GM18526 (cell line): ENCODE data around the gene PSD.
A peak's percentile ranks its signal among the peaks of the same experiment; 100 is the strongest.

Source experiments
- POLR2A ChIP-seq: IDR thresholded peaks from 3 replicates; pipeline ENCODE4 v1.6.1; 2011; ENCODE audit not compliant: insufficient read length; ENCODE audit errors: extremely low read depth

PSD gene

GRCh38 chr10:102401735-102402511 is 16.7 kb downstream of the PSD start:
- no peak for TF ChIP-seq POLR2A

- TF ChIP-seq POLR2A = no peak
These were observed 17.3 kb downstream of the PSD start for GRCh38 chr10:102401342-102401654.

- TF ChIP-seq POLR2A = no peak
These were observed 17.8 kb downstream of the PSD start for GRCh38 chr10:102400598-102401341.

DNA sequence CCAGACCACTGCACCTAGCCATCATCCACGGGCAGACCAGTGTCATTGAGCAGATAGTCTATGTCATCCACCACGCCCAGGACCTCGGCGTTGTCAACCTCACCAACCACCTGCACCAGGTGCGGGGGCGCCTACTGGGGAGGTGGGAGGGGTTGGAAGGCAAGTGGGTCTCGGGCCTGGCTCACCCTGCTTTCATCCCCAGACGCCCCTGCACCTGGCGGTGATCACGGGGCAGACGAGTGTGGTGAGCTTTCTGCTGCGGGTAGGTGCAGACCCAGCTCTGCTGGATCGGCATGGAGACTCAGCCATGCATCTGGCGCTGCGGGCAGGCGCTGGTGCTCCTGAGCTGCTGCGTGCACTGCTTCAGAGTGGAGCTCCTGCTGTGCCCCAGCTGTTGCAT is 18.5 kb downstream of the PSD start:
- no peak for TF ChIP-seq POLR2A

DNA sequence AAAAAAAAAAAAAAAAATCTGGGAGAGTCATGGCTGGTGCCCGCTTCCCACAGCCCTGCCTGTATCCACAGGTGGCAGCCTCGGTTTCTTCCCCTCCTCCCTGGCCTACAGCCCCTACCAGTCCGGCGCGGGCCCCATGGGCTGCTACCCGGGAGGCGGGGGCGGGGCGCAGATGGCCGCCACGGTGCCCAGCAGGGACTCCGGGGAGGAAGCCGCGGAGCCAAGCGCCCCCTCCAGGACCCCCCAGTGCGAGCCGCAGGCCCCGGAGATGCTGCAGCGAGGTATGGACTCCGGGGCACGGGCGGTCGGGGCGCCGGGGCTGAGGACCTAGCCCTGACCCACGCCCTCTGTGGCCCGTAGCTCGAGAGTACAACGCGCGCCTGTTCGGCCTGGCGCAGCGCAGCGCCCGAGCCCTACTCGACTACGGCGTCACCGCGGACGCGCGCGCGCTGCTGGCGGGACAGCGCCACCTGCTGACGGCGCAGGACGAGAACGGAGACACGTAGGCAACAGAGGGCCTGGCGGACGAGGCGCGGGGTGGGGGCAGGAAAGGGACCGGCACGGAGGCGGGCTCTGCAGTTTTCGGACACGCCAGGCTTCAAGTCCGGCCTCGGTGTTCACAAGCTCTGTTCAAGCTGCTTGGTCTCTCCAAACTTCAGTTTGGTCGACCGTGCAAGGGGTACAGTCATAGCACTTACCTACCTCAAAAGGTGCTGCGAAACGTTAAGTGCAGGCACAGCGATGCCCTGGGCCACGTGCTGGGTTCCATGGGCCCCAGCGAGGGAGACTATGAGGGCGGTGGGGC is 19.2 kb downstream of the PSD start:
- peak; percentile 53 for TF ChIP-seq POLR2A

DNA sequence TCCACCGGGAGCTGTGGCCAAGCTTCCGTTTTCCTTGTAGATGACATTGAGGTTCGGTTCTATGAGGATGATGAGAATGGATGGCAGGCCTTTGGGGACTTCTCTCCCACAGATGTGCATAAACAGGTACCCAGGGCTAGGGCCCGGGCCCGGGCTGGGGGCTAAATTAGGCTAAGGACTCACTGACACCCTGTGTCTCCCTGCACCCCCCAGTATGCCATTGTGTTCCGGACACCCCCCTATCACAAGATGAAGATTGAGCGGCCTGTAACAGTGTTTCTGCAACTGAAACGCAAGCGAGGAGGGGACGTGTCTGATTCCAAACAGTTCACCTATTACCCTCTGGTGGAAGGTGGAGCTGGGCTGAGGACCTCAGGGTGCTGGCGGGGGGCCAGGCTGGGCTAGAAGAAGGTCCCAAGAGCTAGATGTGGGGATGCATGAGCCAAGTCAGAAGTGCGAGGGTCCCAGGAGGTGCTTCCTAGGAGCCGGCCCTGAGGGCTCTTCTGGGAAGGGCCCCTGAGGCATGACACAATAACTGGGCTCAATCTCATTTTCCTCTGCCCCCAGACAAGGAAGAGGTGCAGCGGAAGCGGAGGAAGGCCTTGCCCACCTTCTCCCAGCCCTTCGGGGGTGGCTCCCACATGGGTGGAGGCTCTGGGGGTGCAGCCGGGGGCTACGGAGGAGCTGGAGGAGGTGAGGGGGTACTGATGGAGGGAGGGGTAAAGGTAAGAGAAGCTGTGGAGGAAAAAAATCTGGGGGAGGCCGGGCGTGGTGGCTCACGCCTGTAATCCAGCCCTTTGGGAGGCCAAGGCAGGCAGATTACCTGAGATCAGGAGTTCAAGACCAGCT is 20.2 kb downstream of the PSD start:
- no peak for TF ChIP-seq POLR2A

- no peak for TF ChIP-seq POLR2A
These were observed 21.1 kb downstream of the PSD start for GRCh38 chr10:102397222-102398171.

DNA sequence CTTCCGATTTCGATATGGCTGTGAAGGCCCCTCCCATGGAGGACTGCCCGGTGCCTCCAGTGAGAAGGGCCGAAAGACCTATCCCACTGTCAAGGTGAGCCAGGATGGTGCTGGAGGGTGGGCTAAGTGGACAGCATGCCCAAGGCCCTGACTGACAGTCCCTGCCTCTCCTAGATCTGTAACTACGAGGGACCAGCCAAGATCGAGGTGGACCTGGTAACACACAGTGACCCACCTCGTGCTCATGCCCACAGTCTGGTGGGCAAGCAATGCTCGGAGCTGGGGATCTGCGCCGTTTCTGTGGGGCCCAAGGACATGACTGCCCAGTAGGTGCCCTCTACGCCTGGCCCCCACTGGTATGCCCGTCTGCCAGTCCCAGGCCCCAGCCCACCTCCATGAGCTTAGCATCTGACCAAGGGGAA is 21.8 kb downstream of the PSD start:
- no peak for TF ChIP-seq POLR2A

GRCh38 chr10:102396317-102396650 is 22.3 kb downstream of the PSD start:
- peak; percentile 8 for TF ChIP-seq POLR2A

GRCh38 chr10:102395400-102396316 is 22.9 kb downstream of the PSD start, which contains the start of gene NFKB2:
TSS of gene NFKB2 (plus strand) at chr10:102395705. CDS start at chr10:102395960, 255 bp downstream.
- TF ChIP-seq POLR2A = peak; percentile 84

GRCh38 chr10:102394801-102395399 is 23.7 kb downstream of the PSD start:
- TF ChIP-seq POLR2A = no peak

DNA sequence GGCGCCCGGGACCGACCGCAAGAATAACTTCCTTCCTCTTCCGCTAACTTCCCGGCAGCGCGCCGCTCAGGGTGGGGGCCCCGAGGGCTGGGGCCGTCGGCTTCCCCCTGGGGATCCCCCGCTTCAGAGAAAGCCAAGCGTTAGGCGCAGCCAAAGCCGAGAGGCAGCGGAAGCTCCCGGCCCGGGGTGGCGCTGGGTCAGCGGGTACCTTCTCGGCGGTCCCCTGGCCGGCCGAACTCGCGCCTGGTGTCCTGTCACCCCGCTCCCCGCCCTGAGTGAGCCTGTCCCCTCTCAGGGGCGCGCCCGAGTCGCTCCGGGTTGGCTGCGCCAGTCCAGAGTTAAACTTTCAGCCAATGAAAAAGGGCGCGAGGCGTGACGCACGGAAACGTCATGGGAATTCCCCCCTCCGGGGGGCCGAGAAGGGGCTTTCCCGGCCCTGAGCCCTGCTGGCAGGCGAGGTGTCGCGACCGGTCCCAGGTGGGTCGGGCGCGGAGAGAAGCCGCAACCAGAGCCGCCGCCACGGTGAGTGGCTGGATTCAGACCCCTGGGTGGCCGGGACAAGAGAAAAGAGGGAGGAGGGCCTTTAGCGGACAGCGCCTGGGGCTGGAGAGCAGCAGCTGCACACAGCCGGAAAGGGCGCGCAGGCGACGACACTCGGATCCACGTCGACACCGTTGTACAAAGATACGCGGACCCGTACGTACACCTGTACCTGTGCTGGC is 24.3 kb downstream of the PSD start:
- TF ChIP-seq POLR2A = peak; percentile 85
